NCI-H82 treated with DMSO at 0.1 percent for 48 hours (cell line): ENCODE measurements around the gene PATE3.

Experiments used
- DNase-seq: peaks from one replicate; lab custom pipeline; 2025; ENCODE audit not compliant: unreplicated experiment; lab: John Stamatoyannopoulos, UW

PATE3 gene

DNA sequence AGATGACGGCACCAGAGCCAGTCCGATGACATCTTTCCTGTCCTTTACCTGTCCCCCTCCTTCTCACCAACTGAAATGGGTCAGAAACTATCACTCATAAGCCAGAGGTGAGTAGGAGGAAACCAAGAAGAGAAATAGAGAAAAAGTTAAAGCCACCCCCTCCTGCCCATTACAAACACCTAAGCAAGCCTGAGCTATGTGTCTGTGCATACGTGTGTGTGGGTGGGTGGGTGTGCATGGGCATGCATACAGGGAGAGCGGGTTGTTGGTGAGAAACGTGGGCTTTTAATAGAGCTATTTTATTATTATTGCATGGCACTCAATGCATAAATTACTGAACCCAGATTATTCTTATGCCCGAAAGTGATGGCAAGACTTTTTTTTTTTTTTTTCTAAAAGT is 47.8 kb downstream of the PATE3 start:
- no peak for DNase-seq
